GM19328 (cell line): Measurements from ENCODE around the gene OR1K1.
"Not testable (repeated sequence)": the region's sequence is repeated elsewhere in the genome, so short reads cannot be mapped to it uniquely, and the experiment has no call there.

ENCODE experiments used
- ATAC-seq: cut with Tn5 transposase; IDR thresholded peaks from one replicate; pipeline ENCODE4 v1.9.1; 2021; ENCODE audit warnings: mild to moderate bottlenecking, moderate library complexity; ENCODE audit not compliant: unreplicated experiment

OR1K1 gene, protein sequence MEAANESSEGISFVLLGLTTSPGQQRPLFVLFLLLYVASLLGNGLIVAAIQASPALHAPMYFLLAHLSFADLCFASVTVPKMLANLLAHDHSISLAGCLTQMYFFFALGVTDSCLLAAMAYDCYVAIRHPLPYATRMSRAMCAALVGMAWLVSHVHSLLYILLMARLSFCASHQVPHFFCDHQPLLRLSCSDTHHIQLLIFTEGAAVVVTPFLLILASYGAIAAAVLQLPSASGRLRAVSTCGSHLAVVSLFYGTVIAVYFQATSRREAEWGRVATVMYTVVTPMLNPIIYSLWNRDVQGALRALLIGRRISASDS

DNA sequence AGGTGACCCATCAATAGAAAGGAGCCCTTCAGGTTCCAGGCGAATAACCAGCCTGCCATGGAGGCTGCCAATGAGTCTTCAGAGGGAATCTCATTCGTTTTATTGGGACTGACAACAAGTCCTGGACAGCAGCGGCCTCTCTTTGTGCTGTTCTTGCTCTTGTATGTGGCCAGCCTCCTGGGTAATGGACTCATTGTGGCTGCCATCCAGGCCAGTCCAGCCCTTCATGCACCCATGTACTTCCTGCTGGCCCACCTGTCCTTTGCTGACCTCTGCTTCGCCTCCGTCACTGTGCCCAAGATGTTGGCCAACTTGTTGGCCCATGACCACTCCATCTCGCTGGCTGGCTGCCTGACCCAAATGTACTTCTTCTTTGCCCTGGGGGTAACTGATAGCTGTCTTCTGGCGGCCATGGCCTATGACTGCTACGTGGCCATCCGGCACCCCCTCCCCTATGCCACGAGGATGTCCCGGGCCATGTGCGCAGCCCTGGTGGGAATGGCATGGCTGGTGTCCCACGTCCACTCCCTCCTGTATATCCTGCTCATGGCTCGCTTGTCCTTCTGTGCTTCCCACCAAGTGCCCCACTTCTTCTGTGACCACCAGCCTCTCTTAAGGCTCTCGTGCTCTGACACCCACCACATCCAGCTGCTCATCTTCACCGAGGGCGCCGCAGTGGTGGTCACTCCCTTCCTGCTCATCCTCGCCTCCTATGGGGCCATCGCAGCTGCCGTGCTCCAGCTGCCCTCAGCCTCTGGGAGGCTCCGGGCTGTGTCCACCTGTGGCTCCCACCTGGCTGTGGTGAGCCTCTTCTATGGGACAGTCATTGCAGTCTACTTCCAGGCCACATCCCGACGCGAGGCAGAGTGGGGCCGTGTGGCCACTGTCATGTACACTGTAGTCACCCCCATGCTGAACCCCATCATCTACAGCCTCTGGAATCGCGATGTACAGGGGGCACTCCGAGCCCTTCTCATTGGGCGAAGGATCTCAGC is at the start of gene OR1K1:
OR1K1 (plus strand) TSS at position 58 of the 995 bp plus-strand sequence; CDS start at position 58, 0 bp downstream.
- no peak for ATAC-seq

DNA sequence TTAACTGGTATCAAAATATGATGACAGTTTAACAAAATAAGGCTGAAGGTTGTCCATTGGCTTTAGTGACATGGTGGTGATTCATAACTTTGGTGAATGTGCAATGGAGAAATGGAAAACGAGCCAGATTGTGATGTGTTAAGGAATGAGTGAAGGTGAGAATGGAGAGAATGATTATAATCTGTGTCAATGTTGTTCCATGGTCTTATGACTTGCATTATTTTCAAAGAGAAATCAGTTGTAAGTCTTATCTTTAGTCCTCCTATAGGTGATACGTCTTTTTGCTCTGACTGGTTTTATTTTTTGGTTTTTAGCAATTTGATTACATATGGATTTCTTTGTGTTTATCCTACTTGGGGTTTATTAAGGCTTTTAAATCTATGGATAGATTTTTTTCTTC is 45.1 kb upstream of the OR1K1 start:
- ATAC-seq = no peak

DNA sequence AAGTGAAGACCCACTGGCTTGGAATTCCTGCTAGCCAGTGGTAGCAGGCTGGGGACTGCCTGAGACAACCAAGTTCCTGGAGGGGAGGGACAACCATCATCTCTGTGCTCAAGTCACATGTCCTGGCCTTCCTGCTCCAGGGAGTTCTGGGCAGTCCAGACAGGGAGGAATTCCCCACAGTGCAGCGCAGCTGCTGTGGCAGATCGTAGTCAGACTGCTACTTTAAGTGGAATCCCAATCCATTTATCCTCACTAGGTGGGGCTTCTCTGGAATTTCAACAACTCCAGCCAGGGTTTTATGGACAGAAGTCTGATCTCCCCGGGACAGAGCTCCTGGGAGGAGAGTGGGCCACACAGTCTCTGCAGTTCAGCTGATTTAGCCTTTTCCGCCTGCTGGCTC is 32.1 kb upstream of the OR1K1 start:
- no peak for ATAC-seq

DNA sequence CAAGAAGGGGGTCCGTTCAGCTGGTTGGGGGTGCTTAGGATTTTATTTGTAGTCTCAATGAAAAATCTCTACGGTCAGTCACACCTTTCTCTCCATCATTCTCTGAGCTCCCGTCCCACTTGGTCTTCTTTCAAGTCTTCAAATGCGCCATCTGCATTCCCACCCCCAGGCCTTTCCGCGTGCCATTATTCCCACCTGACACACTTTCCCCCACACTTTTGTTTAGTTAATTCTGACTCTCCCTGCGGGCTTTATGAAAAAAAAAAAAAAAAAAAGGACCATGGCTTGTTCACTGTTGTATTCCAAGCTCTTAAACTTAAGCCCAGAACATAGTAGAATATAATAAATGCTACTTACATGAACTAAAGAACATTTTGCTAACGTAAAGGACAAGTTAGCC is 22.9 kb upstream of the OR1K1 start:
- no peak for ATAC-seq

DNA sequence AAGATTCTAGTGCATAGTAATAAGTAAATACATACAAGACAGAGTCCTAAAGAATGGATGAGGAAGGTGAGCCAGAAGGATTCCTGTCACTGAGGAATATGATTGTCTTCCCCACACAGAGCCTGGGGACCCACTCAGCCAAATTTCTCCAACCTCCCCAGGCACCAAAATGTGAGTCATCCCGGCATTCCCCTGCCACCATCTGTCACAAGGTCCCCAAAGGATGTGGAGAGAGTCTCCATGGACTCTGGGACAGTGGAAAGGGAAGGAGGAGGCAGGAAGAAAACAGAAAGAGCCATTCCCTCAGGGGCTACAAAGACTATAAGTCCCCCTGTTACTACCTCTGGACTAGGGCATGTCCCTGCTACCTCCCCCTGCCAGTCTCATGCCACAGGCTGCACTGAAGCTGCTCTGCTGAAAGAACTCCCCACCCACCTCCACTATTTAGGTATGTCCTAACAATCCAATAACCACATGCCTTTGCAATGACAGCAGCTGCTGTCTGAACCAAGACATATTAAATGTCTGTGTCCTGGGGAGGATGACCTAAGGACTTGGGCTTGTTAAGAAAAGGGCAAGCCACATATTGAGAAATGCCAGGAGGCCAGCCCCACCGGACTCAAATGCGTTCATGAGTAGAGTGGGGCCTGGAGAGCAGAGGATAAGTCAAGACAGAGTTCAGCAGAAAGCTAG is 21.8 kb upstream of the OR1K1 start:
- ATAC-seq = no peak

DNA sequence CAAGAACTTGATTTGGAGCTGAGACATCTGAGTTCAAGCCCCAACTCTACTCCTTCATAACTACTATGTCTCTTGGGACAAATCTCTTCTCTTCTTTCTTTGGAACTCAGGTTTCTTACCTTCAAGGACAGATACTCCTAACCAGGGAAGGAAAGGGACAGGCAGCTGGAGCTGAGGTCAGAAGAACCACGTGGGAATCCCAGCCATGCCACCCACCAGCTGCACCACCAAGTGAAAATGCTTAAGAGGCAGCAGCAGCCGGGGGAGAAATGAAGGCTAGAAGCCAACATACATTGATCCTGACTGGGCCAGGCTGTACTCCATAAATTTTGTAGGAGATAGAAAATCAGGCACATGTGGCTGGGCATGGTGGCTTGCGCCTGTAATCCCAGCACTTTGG is 20.7 kb upstream of the OR1K1 start:
- ATAC-seq = no peak

DNA sequence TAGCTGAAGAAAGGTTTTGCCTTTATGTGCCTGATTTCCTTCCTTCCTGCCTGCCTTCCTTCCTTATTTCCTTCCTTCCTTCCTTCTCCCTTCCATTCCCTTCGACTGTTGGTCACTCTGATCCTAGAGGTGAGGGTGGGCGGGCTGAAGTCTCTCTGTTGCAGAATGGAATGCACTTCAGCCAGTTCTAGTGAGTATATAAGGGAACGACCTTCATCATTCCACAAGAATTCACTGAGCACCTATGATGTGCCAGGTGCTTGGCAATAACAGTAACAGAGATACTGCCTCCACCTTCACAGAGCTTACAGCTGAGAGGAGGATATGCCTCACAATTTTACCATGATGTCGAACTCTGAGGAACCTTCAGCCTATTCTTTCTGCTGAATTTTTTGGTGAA is 19.9 kb upstream of the OR1K1 start:
- no peak for ATAC-seq

DNA sequence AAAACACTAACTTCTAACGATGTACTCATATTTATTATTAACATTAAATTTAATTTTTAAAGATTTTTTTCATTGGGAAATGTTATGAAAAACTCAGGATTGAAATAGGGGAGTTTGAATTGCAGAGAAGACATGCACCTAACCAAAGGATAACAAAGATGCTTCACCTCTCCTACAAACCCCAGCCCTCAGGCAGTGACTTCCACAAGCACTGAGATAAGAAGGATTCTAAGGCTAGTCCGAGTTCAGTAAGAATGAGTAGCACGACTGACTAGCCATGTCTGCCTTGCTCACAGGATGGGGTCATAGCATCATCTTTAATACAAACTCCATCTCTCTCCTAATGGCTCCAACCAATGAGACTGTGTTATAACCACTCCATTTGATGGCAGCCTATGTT is 18.3 kb upstream of the OR1K1 start:
- no peak for ATAC-seq

DNA sequence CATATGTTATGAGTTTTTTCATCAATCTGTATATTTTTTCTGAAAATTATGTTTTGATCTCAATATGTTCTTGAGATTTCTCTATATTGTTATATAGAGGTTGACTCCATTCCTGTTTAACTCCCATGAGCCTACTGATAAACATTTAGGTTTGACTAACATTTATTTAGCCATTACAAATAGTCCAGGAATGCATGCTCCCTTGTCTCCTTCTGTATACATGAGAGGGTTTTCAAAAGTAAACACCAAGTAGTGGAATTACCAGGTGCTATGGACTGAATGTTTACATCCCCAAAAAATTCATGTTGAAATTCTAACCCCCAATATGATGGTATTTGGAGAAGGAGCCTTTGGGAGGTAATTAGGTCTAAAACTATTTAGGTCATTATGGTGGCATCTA is 14.7 kb upstream of the OR1K1 start:
- no peak for ATAC-seq

DNA sequence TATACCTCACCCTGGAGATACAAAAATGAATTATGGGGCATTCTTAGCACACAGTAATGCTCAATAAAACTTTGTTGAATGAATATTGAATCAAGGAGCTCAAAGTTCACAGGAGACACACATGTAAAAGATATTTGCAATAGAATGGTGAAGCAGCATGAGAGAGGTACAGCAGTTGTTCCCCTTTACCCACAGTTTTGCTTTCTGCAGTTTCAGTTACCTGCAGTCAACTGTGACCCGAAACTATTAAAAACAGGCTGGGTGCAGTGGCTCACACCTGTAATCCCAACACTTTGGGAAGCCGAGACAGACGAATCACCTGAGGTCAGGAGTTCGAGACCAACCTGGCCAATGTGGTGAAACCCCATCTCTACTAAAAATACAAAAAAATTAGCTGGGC is 13.6 kb upstream of the OR1K1 start:
- ATAC-seq = no peak

DNA sequence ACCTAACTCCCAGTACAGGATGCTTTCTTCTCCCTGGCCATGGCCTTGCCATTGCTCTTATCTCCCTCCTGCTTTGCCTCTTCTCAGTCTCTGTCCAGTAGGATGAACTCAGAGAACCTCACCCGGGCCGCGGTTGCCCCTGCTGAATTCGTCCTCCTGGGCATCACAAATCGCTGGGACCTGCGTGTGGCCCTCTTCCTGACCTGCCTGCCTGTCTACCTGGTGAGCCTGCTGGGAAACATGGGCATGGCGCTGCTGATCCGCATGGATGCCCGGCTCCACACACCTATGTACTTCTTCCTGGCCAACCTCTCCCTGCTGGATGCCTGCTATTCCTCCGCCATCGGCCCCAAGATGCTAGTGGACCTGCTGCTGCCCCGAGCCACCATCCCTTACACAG is 11.1 kb upstream of the OR1K1 start, which contains the start of gene OR5C1:
OR5C1 (plus strand) TSS at position 103 of the 400 bp plus-strand sequence; CDS start at position 103, 0 bp downstream.
- no peak for ATAC-seq

DNA sequence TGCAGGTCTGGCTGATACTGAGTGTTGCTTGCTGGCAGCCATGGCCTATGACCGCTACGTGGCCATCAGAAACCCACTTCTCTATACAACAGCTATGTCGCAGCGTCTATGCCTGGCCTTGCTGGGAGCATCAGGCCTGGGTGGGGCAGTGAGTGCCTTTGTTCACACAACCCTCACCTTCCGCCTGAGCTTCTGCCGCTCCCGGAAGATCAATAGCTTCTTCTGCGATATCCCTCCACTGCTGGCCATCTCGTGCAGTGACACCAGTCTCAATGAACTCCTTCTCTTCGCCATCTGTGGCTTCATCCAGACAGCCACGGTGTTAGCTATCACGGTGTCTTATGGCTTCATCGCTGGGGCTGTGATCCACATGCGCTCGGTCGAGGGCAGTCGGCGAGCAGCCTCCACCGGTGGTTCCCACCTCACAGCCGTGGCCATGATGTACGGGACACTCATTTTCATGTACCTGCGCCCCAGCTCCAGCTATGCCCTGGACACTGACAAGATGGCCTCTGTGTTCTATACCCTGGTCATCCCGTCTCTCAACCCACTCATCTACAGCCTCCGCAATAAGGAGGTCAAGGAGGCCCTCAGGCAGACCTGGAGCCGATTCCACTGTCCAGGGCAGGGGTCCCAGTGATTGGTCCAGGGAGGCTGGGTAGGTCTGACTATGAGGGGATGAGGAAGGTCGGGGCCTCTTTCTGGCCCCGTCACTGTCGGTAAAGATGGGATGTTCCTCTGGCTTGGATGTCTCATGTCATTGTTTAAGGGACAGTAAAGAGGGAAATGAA is 10.5 kb upstream of the OR1K1 start:
- ATAC-seq = no peak

DNA sequence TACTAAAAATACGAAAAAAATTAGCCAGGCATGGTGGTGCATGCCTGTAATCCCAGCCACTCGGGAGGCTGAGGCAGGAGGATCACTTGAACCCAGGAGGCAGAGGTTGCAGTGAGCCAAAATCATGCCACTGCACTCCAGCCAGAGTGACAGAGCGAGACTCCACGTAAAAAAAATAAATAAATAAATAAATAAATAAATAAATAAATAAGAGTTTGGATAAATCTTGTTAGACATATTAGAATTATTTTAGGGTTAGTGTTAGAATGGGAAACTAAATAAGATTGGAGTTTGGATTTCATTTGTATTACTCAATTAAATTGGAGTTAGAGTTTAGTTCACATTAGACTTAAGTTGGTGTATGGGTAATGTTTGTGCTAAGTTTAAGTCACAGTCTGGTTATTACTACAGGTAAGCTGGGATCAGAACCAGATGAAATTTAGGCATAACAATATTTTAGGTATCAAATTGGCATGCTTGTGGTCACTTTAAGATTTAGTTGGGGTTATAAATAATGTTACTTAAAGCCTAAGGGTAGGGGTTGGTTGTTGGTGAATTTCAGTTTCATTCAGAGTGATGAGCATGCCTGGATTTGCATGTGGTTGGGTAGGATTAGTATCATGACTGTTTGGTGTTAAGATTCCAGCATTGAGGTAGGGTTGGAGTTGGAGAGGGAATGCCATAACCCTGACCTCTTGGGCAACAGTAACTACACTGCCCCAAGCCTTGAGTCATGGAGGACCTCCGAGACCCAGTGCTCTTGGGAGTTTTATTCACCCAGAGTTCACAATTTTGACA is 7.9 kb upstream of the OR1K1 start:
- no peak for ATAC-seq

DNA sequence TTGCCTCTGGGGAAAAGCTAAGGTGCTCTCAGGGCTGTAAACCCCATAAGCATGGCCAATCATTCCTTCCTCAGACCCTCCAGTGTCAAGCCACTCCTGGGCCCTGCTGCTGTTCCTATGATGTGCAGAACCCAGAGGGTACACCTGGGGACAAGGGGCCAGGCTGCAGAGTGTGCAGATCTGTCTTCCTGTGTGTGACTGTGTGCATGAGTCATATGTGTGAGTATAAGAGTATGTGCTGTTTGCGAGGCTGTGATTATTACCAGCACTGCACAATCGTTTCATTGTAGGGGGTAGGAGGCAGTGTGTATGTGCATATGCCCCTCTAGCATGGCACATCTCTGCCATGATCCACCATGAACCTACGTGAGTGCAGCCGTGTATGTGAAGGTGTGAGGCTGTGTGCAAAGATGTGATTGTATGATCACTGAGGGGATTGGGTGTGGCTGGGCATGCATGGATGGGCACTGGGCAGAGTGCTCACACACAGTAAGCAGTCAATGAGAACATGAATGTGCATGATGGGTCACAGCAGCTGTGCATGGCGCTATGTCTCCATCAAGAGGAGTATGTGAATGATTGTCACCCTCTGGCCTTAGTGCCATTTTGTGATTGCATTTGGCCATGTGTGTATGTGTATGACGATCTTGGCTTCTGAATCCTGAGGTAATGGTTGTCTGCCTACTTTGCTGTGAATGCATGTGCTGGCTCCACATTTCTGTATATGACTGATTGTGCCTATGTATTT is 2.4 kb upstream of the OR1K1 start:
- ATAC-seq = no peak

DNA sequence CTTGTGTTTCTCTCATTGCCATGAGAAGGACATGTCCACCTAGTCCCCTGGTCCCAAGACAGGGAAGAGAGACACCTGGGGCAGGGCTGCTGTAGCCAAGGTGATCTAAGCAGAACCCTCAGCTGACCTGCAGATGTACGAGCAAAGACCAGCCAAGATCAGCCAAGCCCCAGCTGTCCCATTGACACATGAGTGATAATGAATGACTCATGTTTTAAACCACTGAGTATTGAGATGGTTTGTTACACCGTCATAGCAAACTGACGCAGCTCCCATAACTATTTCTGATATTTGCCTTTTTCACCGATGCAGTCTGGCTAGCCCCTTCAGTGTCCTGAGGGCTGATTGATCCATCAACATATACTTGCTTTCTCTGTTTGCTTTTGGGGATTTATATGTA is 6.7 kb downstream of the OR1K1 start:
- no peak for ATAC-seq

DNA sequence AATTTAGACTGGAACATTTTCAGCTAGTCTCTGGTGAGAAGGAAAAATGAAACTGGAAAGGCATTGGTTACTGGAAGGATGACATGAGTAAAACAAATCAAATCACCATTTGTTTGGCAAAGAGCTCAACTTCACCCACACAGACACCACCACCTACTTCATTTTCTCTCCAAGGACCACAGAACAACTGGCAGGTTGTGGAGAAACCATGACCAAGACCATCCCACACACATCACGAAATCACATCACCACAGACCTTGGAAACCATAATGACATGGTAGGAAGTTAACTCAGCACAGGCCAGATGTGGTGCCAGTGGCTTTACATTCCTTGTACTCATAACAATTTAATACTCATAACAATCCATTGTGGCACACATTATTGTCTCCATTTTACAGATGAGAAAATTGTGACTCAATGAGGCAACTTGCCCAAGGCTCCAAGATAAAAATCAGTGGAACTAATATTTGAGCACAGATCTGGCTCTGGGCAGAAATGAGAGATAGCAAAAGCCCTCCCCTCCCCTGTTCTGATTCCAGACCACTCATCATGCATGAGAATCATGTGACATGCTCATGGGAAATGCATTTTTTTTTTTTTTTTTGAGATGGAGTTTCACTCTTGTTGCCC is 7.5 kb downstream of the OR1K1 start:
- ATAC-seq = no peak

DNA sequence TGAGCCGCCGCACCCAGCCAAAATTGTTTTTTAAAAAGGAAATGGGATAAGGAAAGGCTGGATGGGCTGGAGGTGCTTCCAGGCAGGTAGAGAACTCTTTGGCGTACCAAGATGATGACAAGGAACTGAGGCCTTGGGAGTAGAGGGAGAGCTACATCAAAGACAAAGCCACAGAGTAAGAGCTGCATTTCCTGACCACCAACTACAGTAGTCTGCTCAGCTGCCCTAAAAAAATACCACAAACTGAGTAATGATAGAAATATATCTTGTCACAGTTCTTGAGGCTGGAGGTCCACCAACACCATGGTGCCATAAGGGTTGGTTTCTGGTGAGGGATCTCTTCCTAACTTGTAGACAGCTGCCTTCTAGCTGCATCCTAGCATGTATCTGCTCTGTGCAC is 8.2 kb downstream of the OR1K1 start:
- ATAC-seq = no peak

DNA sequence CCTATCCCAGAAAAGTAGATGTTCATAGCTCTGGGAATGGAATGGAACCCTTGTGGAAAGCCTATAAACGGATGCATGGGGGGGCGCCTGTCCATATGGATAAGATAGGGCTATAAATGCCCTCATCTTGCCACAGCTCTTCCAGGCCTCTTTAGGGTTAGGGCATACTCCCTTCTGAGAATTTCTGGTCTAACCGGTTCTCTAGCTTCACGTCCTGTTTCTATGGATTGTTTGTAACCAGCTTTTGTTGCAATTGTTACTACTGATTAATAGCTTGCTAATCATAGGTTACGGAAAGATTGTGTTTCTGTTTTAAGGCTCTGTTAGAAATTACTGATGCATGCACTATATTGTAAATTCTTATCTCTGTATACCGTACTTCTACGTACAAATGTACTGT is 9.3 kb downstream of the OR1K1 start:
- ATAC-seq = not testable (repeated sequence)
